Endothelial cell of umbilical vein (primary cell): ENCODE measurements around the gene COL5A1. TPM values are rescaled to one million over a fixed set of nuclear protein-coding genes. Genes with fewer than 3 reads are reported as not detected.

Experiments
- BruUV-seq: library from RNA; stranded (reverse); fragments of 400-500 nt; replicated peaks from 2 replicates; lab custom pipeline; 2021; lab: Mats Ljungman, UMichigan
- CTCF ChIA-PET: fragments of 300-600, 350-600 bp; sonication (Branson Sonifier 250); formaldehyde crosslinking; loops from one replicate; lab custom pipeline; 2021; ENCODE audit warnings: antibody characterized with exemption, inconsistent platforms; lab: Charles Lee
- POLR2A ChIA-PET: fragments of 300-600, 350-600 bp; sonication (Branson Sonifier 250); formaldehyde crosslinking; loops from one replicate; lab custom pipeline; 2021; ENCODE audit warnings: antibody characterized with exemption, inconsistent platforms; lab: Charles Lee
- DNase-seq: peaks from one replicate; pipeline ENCODE4 v3.0.0-alpha.2; 2011; ENCODE audit warnings: low read depth, low spot score
- FAIRE-seq: peaks from 2 replicates; lab custom pipeline; 2011; peaks lifted over from hg19 to GRCh38; lab: Jason Lieb, UNC
- H2AFZ ChIP-seq: 2 replicates; pipeline ENCODE4 v1.6.0; 2012; ENCODE audit warnings: low read depth, low read length, control low read depth, inconsistent platforms
- H3K27ac ChIP-seq: 2 replicates; pipeline ENCODE4 v1.5.1; 2011; ENCODE audit warnings: low read depth, mild to moderate bottlenecking, control low read depth, low read length, moderate library complexity; ENCODE audit not compliant: insufficient read depth
- H3K27me3 ChIP-seq, 2 experiments: 2 replicates each; pipeline versions ENCODE4 v1.6.0 to v1.6.1; 2011; ENCODE audit warnings: low read length in 2 of 2, mixed read lengths in 1 of 2; ENCODE audit not compliant: control insufficient read depth in 2 of 2, insufficient read depth in 2 of 2
- H3K36me3 ChIP-seq, 2 experiments: 2 replicates in 1 of 2; 3 replicates in 1 of 2; pipeline ENCODE4 v1.5.1; 2011; ENCODE audit warnings: low read length in 2 of 2, mild to moderate bottlenecking in 1 of 2, moderate library complexity in 1 of 2; ENCODE audit not compliant: control insufficient read depth in 2 of 2, insufficient read depth in 2 of 2; ENCODE audit errors: extremely low read depth in 1 of 2
- H3K4me1 ChIP-seq: 3 replicates; pipeline ENCODE4 v1.5.1; 2011; ENCODE audit warnings: mild to moderate bottlenecking, low read length; ENCODE audit not compliant: control insufficient read depth, insufficient read depth; ENCODE audit errors: extremely low read depth
- H3K4me2 ChIP-seq: 2 replicates; pipeline ENCODE4 v1.6.1; 2011; ENCODE audit warnings: low read length, control low read depth, mixed read lengths; ENCODE audit not compliant: insufficient read depth
- H3K4me3 ChIP-seq, 3 experiments: fragments of 200-600 bp in 1 of 3; sonication (generic), shearing (Covaris generic) in 1 of 3; replicated peaks in 1 of 3; 2 replicates each; pipeline ENCODE4 v1.5.1; 2011 to 2016; ENCODE audit warnings: control low read depth in 3 of 3, low read length in 3 of 3, mild to moderate bottlenecking in 2 of 3, inconsistent platforms in 1 of 3, low read depth in 1 of 3, moderate library complexity in 1 of 3; ENCODE audit not compliant: insufficient read depth in 1 of 3
- H3K79me2 ChIP-seq: 2 replicates; pipeline ENCODE4 v1.6.0; 2012; ENCODE audit warnings: low read length, inconsistent platforms; ENCODE audit not compliant: control insufficient read depth, insufficient read depth
- H3K9ac ChIP-seq: replicated peaks from 2 replicates; pipeline ENCODE3; 2011; ENCODE audit warnings: low read length, control low read depth; ENCODE audit not compliant: insufficient read depth; ENCODE audit errors: extremely low read depth
- H3K9me1 ChIP-seq: replicated peaks from 3 replicates; pipeline ENCODE4 v1.6.0; 2011; ENCODE audit warnings: mild to moderate bottlenecking, low read length; ENCODE audit not compliant: control insufficient read depth, insufficient read depth; ENCODE audit errors: extremely low read depth
- H3K9me3 ChIP-seq: replicated peaks from 2 replicates; pipeline ENCODE4 v1.5.1; 2012; ENCODE audit warnings: low read length, inconsistent platforms; ENCODE audit not compliant: control insufficient read depth, insufficient read depth
- H4K20me1 ChIP-seq: replicated peaks from 2 replicates; pipeline ENCODE3; 2011; ENCODE audit warnings: mild to moderate bottlenecking, low read length; ENCODE audit not compliant: control insufficient read depth, insufficient read depth; ENCODE audit errors: extremely low read depth
- CTCF ChIP-seq, 2 donors: IDR thresholded peaks; 1 replicate in 1 of 2; 2 replicates in 1 of 2; pipeline ENCODE4 v1.5.1; 2011; ENCODE audit warnings: low read length in 2 of 2, mild to moderate bottlenecking in 2 of 2, moderate library complexity in 2 of 2, control low read depth in 1 of 2, inconsistent platforms in 1 of 2, low read depth in 1 of 2; ENCODE audit not compliant: insufficient read depth in 1 of 2; ENCODE audit errors: extremely low read depth in 1 of 2
- EZH2 ChIP-seq: IDR thresholded peaks from 2 replicates; pipeline ENCODE4 v1.6.1; 2012; ENCODE audit warnings: borderline replicate concordance, low read depth, mild to moderate bottlenecking, moderate library complexity, low read length, inconsistent platforms; ENCODE audit not compliant: severe bottlenecking
- FOS ChIP-seq: IDR thresholded peaks from 2 replicates; pipeline ENCODE4 v1.6.1; 2011; ENCODE audit warnings: mild to moderate bottlenecking, low read length, moderate library complexity, borderline replicate concordance; ENCODE audit not compliant: insufficient read depth
- GATA2 ChIP-seq: IDR thresholded peaks from 2 replicates; pipeline ENCODE4 v1.7.0; 2011; ENCODE audit warnings: low read depth, mild to moderate bottlenecking, moderate library complexity, mixed read lengths, low read length; ENCODE audit not compliant: insufficient read length, insufficient read depth
- JUN ChIP-seq: IDR thresholded peaks from 2 replicates; pipeline ENCODE4 v1.6.1; 2011; ENCODE audit warnings: borderline replicate concordance, low read depth; ENCODE audit not compliant: insufficient read length, insufficient read depth
- MAX ChIP-seq: IDR thresholded peaks from 2 replicates; pipeline ENCODE4 v1.6.1; 2011; ENCODE audit not compliant: insufficient read depth, insufficient read length
- MYC ChIP-seq: IDR thresholded peaks from one replicate; pipeline ENCODE4 v1.6.1; 2011; ENCODE audit warnings: mild to moderate bottlenecking, low read depth, low read length
- POLR2A ChIP-seq: IDR thresholded peaks from 2 replicates; pipeline ENCODE4 v1.6.1; 2012; ENCODE audit warnings: low read depth, mild to moderate bottlenecking, control low read depth, low read length
- POLR2AphosphoS5 ChIP-seq: IDR thresholded peaks from 2 replicates; pipeline ENCODE4 v1.6.1; 2012; ENCODE audit warnings: low read depth, mild to moderate bottlenecking, control low read depth, low read length, moderate library complexity; ENCODE audit not compliant: insufficient read depth
- dilution Hi-C: fragments of 300-500 bp; cut with MboI; formaldehyde crosslinking; loops from one replicate; pipeline ENCODE4 v1.15.0; 2019; ENCODE audit warnings: low sequenced_read_pairs; ENCODE audit not compliant: extremely low pct_ligation_motif_present
- intact Hi-C: fragments of 100-400 bp; cut with micrococcal nuclease; formaldehyde crosslinking; loops from one replicate; pipeline ENCODE4 v1.10.0; 2022
- polyA plus RNA-seq, 4 experiments: library from polyadenylated mRNA; depleted of rRNA in 3 of 4; stranded (reverse) in 3 of 4; unstranded in 1 of 4; fragments of >200 nt; gene quantifications; 2 replicates each; pipeline versions ENCODE4 v1.2.1 to v1.2.3, GENCODE V29; 2011 to 2012; ENCODE audit warnings: missing spikeins in 1 of 4
- total RNA-seq: library from RNA; stranded (reverse); gene quantifications from 2 replicates; pipeline ENCODE4 v1.2.3, GENCODE V29; 2021

Gene COL5A1
- total and polyA plus RNA-seq, 2 donors (not counting 3 experiments of a cell fraction or from before 2014, with no cell fraction given) = 97.4 to 175 TPM

GRCh38 chr9:134707731-134708671 lies 66.4 kb downstream of the COL5A1 start:
- H3K4me3 ChIP-seq = no peak overlapping the region
- H4K20me1 ChIP-seq = no peaks in the 10 kb centered on the region
- no peak overlapping the region for H3K4me2 ChIP-seq
- no peaks in the 10 kb centered on the region for H3K9me1 ChIP-seq
- no peak for TF ChIP-seq POLR2A
- no peak for TF ChIP-seq POLR2AphosphoS5
- TF ChIP-seq JUN = no peak
- no peak for TF ChIP-seq FOS
- no peak for TF ChIP-seq MYC
- TF ChIP-seq EZH2 = no peak
- TF ChIP-seq GATA2 = no peak
- TF ChIP-seq MAX = no peak
- TF ChIP-seq CTCF (IDR thresholded peaks at IDR 0.05; ENCODE audit: extremely low read depth in 1 of 2, insufficient read depth in 1 of 2, low read depth in 1 of 2, low read length in 2 of 2) = no peak
- BruUV-seq = no TSS peak
- no peak overlapping the region for H3K27ac ChIP-seq
- H3K9ac ChIP-seq = no peak overlapping the region
- ChIA-PET POLR2A (no interaction called here), CTCF (interaction anchor here (2.0 to 2.7 kb wide), 3 partner anchors 10 to 31 kb away, joined by 7 to 10 read pairs (median 7); no protein-coding TSS in a partner anchor)
- no peak for FAIRE-seq
- DNase-seq = no peak
- no peaks in the 10 kb centered on the region for H3K27me3 ChIP-seq
- H3K36me3 ChIP-seq = peaks cover 3% of the 10 kb centered on the region in 2 experiments
- H3K4me1 ChIP-seq = no peaks in the 10 kb centered on the region
- no peaks in the 10 kb centered on the region for H3K79me2 ChIP-seq
- H2AFZ ChIP-seq = no peak overlapping the region
- intact Hi-C loops (no loop called here), dilution Hi-C loops (no loop called here)
- no peaks in the 10 kb centered on the region for H3K9me3 ChIP-seq
